OCI-M2 (cell line): ENCODE measurements around the gene RNF220.

Source experiments
- DNase-seq: peaks from one replicate; lab custom pipeline; 2025; ENCODE audit not compliant: unreplicated experiment; lab: John Stamatoyannopoulos, UW

RNF220 gene

GRCh38 chr1:44425341-44426082 lies 20.5 kb downstream of the RNF220 start:
- DNase-seq, result no peak

- DNase-seq, result no peak
Observed at GRCh38 chr1:44431861-44432260, 26.8 kb downstream of the RNF220 start.

GRCh38 chr1:44433209-44433608 lies 28.2 kb downstream of the RNF220 start:
- no peak for DNase-seq

- no peak for DNase-seq
Observed at GRCh38 chr1:44436401-44437106, 31.5 kb downstream of the RNF220 start.

- DNase-seq, result no peak
Observed at GRCh38 chr1:44437107-44437716, 32.2 kb downstream of the RNF220 start.

GRCh38 chr1:44442791-44443190 lies 37.7 kb downstream of the RNF220 start:
- DNase-seq, result no peak

GRCh38 chr1:44447051-44447810 lies 42.2 kb downstream of the RNF220 start:
- no peak for DNase-seq

GRCh38 chr1:44453798-44454349 lies 48.8 kb downstream of the RNF220 start:
- no peak for DNase-seq

GRCh38 chr1:44454704-44455103 lies 49.6 kb downstream of the RNF220 start:
- no peak for DNase-seq

- no peak for DNase-seq
Observed at GRCh38 chr1:44460107-44460882, 55.2 kb downstream of the RNF220 start.

GRCh38 chr1:44464361-44464760 lies 59.3 kb downstream of the RNF220 start:
- DNase-seq, result no peak

GRCh38 chr1:44467566-44467965 lies 62.5 kb downstream of the RNF220 start:
- no peak for DNase-seq

GRCh38 chr1:44471911-44472453 lies 66.9 kb downstream of the RNF220 start:
- no peak for DNase-seq

- DNase-seq, result no peak
Observed at GRCh38 chr1:44472620-44473525, 67.8 kb downstream of the RNF220 start.

- no peak for DNase-seq
Observed at GRCh38 chr1:44476891-44477290, 71.8 kb downstream of the RNF220 start.

GRCh38 chr1:44481701-44482100 lies 76.6 kb downstream of the RNF220 start:
- no peak for DNase-seq

GRCh38 chr1:44483089-44483874 lies 78.2 kb downstream of the RNF220 start:
- DNase-seq, result no peak

- no peak for DNase-seq
Observed at GRCh38 chr1:44484155-44484688, 79.2 kb downstream of the RNF220 start.
